GM23338 (cell line): Measurements from ENCODE around the gene SART3.

ENCODE experiments used
- CREB1 ChIP-seq: fragments of 250-450 bp; sonication (Bioruptor Pico); IDR thresholded peaks from 2 replicates; pipeline ENCODE4 v1.5.0; 2020; ENCODE audit warnings: low read depth, mild to moderate bottlenecking, moderate library complexity
- CTCF ChIP-seq, 2 experiments: fragments of 200-600 bp in 1 of 2; sonication (generic) in 1 of 2; conservative IDR thresholded peaks; 2 replicates each; pipeline versions ENCODE4 v1.5.1 to v1.6.1; 2016 to 2017; ENCODE audit warnings: antibody characterized with exemption in 2 of 2, low read depth in 2 of 2, mild to moderate bottlenecking in 2 of 2, moderate library complexity in 1 of 2
- ETS1 ChIP-seq: IDR thresholded peaks from 2 replicates; pipeline ENCODE4 v1.6.1; 2016; ENCODE audit warnings: antibody characterized with exemption
- EZH2 ChIP-seq: fragments of 200-600 bp; sonication (generic); IDR thresholded peaks from one replicate; pipeline ENCODE4 v1.8.0; 2017; ENCODE audit warnings: antibody characterized with exemption, mild to moderate bottlenecking, low read depth; ENCODE audit not compliant: unreplicated experiment
- EZH2phosphoT487 ChIP-seq: fragments of 200-600 bp; sonication (generic); IDR thresholded peaks from one replicate; pipeline ENCODE4 v1.8.1; 2018; ENCODE audit warnings: antibody characterized with exemption; ENCODE audit not compliant: unreplicated experiment
- JUNB ChIP-seq: IDR thresholded peaks from one replicate; pipeline ENCODE4 v1.6.1; 2016; ENCODE audit warnings: antibody characterized with exemption; ENCODE audit not compliant: unreplicated experiment
- NANOG ChIP-seq: IDR thresholded peaks from 2 replicates; pipeline ENCODE4 v1.6.1; 2016; ENCODE audit warnings: antibody characterized with exemption, borderline replicate concordance
- POLR2AphosphoS5 ChIP-seq: IDR thresholded peaks from 2 replicates; pipeline ENCODE4 v1.6.1; 2016; ENCODE audit warnings: antibody characterized with exemption, low read depth
- REST ChIP-seq: IDR thresholded peaks from one replicate; pipeline ENCODE4 v1.6.1; 2018; ENCODE audit warnings: antibody characterized with exemption; ENCODE audit not compliant: unreplicated experiment
- STAT1 ChIP-seq: IDR thresholded peaks from one replicate; pipeline ENCODE4 v1.6.1; 2016; ENCODE audit warnings: antibody characterized with exemption; ENCODE audit not compliant: unreplicated experiment
- ZNF114 ChIP-seq: fragments of 250-450 bp; sonication (Bioruptor Pico); IDR thresholded peaks from 2 replicates; pipeline ENCODE4 v1.5.0; 2020; ENCODE audit warnings: mild to moderate bottlenecking, moderate library complexity
- ZNF331 ChIP-seq: fragments of 250-450 bp; sonication (Bioruptor Pico); IDR thresholded peaks from 2 replicates; pipeline ENCODE4 v1.5.0; 2020; ENCODE audit warnings: low read depth, mild to moderate bottlenecking, moderate library complexity
- ZNF462 ChIP-seq: fragments of 250-450 bp; sonication (Bioruptor Pico); IDR thresholded peaks from 2 replicates; pipeline ENCODE4 v1.5.0; 2020; ENCODE audit warnings: mild to moderate bottlenecking, moderate library complexity

GRCh38 chr12:108587826-108588225 lies 26.9 kb upstream of the SART3 start:
- no peak for TF ChIP-seq CTCF (conservative IDR thresholded peaks at IDR 0.05; ENCODE audit: low read depth in 2 of 2)
- no peak for TF ChIP-seq CREB1 (CRISPR knock-in tag)
- no peak for TF ChIP-seq REST
- no peak for TF ChIP-seq ZNF331
- TF ChIP-seq POLR2AphosphoS5 = no peak
- TF ChIP-seq ZNF114 (CRISPR knock-in tag) = no peak
- no peak for TF ChIP-seq NANOG
- no peak for TF ChIP-seq EZH2phosphoT487
- no peak for TF ChIP-seq JUNB
- TF ChIP-seq EZH2 = no peak
- TF ChIP-seq ETS1 = no peak
- TF ChIP-seq STAT1 = no peak
- no peak for TF ChIP-seq ZNF462 (CRISPR knock-in tag)
